SK-N-SH treated with all-trans-retinoic acid at 6 μM for 48 hours (cell line): ENCODE results near the gene PFDN2.
A peak's percentile ranks its signal among the peaks of the same experiment; 100 is the strongest.

Source experiments
- ATAC-seq: fragments of 200-7000 bp; cut with Tn5 transposase; 3 replicates; pipeline ENCODE4 v1.9.1; 2020; ENCODE audit warnings: mild to moderate bottlenecking, moderate library complexity
- ARNTL ChIP-seq: fragments of 450-650 bp; formaldehyde crosslinking; IDR thresholded peaks from 2 replicates; pipeline ENCODE4 v1.5.0; 2020; ENCODE audit warnings: low read depth, mild to moderate bottlenecking, moderate library complexity, borderline replicate concordance
- BACH2 ChIP-seq: fragments of 250-450 bp; sonication (Bioruptor Pico); IDR thresholded peaks from 2 replicates; pipeline ENCODE4 v1.9.0; 2021; ENCODE audit warnings: mild to moderate bottlenecking, borderline replicate concordance
- CSDC2 ChIP-seq: fragments of 250-450 bp; sonication (Bioruptor Pico); IDR thresholded peaks from 2 replicates; pipeline ENCODE4 v1.5.0; 2020; ENCODE audit warnings: mild to moderate bottlenecking, moderate library complexity
- ESRRG ChIP-seq: fragments of 250-450 bp; sonication (Bioruptor Pico); IDR thresholded peaks from 2 replicates; pipeline ENCODE4 v1.6.1; 2021; ENCODE audit warnings: mild to moderate bottlenecking
- GLIS3 ChIP-seq: fragments of 250-450 bp; sonication (Bioruptor Pico); IDR thresholded peaks from 2 replicates; pipeline ENCODE4 v1.5.0; 2020; ENCODE audit warnings: mild to moderate bottlenecking, moderate library complexity
- OSR1 ChIP-seq: fragments of 250-450 bp; sonication (Bioruptor Pico); IDR thresholded peaks from 2 replicates; pipeline ENCODE4 v1.8.0; 2022; ENCODE audit warnings: moderate library complexity, mild to moderate bottlenecking, inconsistent platforms
- PPARA ChIP-seq: fragments of 250-450 bp; sonication (Bioruptor Pico); IDR thresholded peaks from 2 replicates; pipeline ENCODE4 v1.5.0; 2020; ENCODE audit warnings: mild to moderate bottlenecking, borderline replicate concordance
- RARB ChIP-seq: fragments of 250-450 bp; sonication (Bioruptor Pico); IDR thresholded peaks from 2 replicates; pipeline ENCODE4 v1.8.0; 2021; ENCODE audit warnings: mild to moderate bottlenecking, moderate library complexity
- TCF4 ChIP-seq: fragments of 250-450 bp; sonication (Bioruptor Pico); IDR thresholded peaks from 2 replicates; pipeline ENCODE4 v1.8.0; 2021; ENCODE audit warnings: mild to moderate bottlenecking, moderate library complexity, borderline replicate concordance
- TOX ChIP-seq: fragments of 250-450 bp; sonication (Bioruptor Pico); IDR thresholded peaks from 2 replicates; pipeline ENCODE4 v1.8.0; 2021; ENCODE audit warnings: mild to moderate bottlenecking, moderate library complexity, borderline replicate concordance
- ZC3H10 ChIP-seq: fragments of 250-450 bp; sonication (Bioruptor Pico); IDR thresholded peaks from 2 replicates; pipeline ENCODE4 v1.5.1; 2021; ENCODE audit warnings: mild to moderate bottlenecking, moderate library complexity
- ZFP3 ChIP-seq: fragments of 250-450 bp; sonication (Bioruptor Pico); IDR thresholded peaks from 2 replicates; pipeline ENCODE4 v1.5.0; 2020; ENCODE audit warnings: mild to moderate bottlenecking, moderate library complexity
- ZNF70 ChIP-seq: fragments of 450-650 bp; formaldehyde crosslinking; IDR thresholded peaks from 2 replicates; pipeline ENCODE4 v1.5.0; 2020; ENCODE audit warnings: mild to moderate bottlenecking, moderate library complexity
- ZNF8 ChIP-seq: fragments of 450-650 bp; formaldehyde crosslinking; IDR thresholded peaks from 2 replicates; pipeline ENCODE4 v1.5.0; 2020; ENCODE audit warnings: mild to moderate bottlenecking, moderate library complexity
- TF ChIP-seq, protein P1 (sequence below): fragments of 250-450 bp; sonication (Bioruptor Pico); IDR thresholded peaks from 2 replicates; pipeline ENCODE4 v1.5.0; 2020; ENCODE audit warnings: mild to moderate bottlenecking, moderate library complexity
- TF ChIP-seq, protein P2 (sequence below): fragments of 250-450 bp; sonication (Bioruptor Pico); IDR thresholded peaks from 2 replicates; pipeline ENCODE4 v1.8.0; 2020; ENCODE audit warnings: mild to moderate bottlenecking, moderate library complexity, borderline replicate concordance

The PFDN2 gene

DNA sequence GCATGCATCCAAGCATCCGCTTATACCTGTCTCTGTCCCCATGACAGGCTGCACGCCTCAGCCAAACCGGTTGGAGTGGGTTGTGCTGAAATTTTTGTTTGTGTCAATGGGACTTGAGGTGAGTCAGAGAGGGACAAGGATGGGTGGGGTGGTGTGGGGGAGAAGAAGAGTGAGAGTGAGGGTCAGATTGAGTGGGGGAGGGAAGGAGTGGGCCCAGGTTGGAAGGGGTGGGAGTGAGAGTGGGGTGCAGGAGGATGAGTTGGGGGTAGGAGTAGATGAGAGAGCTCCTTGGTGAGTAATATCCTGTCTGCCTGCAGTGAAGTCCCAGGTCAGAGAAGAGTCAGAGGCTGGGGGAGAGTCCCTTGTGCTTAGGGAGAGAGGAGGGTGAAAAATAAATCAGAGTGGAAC lies 25.2 kb downstream of the PFDN2 start:
- TF ChIP-seq, protein P1, sequence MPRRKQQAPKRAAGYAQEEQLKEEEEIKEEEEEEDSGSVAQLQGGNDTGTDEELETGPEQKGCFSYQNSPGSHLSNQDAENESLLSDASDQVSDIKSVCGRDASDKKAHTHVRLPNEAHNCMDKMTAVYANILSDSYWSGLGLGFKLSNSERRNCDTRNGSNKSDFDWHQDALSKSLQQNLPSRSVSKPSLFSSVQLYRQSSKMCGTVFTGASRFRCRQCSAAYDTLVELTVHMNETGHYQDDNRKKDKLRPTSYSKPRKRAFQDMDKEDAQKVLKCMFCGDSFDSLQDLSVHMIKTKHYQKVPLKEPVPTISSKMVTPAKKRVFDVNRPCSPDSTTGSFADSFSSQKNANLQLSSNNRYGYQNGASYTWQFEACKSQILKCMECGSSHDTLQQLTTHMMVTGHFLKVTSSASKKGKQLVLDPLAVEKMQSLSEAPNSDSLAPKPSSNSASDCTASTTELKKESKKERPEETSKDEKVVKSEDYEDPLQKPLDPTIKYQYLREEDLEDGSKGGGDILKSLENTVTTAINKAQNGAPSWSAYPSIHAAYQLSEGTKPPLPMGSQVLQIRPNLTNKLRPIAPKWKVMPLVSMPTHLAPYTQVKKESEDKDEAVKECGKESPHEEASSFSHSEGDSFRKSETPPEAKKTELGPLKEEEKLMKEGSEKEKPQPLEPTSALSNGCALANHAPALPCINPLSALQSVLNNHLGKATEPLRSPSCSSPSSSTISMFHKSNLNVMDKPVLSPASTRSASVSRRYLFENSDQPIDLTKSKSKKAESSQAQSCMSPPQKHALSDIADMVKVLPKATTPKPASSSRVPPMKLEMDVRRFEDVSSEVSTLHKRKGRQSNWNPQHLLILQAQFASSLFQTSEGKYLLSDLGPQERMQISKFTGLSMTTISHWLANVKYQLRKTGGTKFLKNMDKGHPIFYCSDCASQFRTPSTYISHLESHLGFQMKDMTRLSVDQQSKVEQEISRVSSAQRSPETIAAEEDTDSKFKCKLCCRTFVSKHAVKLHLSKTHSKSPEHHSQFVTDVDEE: no peak
- peak; percentile 23; the same call in 1 of the 3 replicates for ATAC-seq

DNA sequence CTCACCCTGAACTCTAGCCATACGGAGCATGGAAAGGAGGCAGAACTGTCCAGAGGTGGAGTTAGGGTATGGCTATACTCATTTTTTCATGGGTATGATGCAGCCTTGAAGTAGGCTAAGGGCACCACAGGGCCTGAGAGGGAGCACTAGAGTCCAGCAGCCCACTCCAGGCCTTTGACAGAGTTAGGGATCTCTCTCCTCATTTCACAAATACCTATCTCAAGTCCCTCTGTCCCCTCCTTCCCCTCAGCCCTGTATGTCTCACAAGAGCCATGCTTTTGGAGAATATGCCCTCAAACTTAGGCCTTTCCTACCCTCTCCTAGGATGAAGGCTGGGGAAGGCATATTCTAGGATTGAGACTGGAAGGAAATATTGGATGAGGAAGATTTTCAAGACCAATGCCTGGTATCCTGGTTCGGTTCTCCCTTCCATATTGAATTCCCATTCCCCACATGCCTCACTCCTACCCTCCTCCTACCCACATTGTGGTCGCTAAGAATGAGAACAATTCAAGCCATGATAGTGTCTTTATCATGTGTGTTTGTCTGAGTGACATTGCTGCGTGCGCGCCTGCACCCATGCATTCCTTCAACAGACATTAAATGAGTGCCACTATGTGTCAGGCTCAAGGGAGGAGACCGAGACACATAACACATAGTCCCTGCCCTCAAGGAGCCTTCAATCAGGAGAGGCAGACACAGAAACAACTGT lies 25.9 kb downstream of the PFDN2 start:
- no peak for TF ChIP-seq RARB (CRISPR knock-in tag)
- no peak for TF ChIP-seq ZFP3
- TF ChIP-seq, protein P1: no peak
- TF ChIP-seq, protein P2, sequence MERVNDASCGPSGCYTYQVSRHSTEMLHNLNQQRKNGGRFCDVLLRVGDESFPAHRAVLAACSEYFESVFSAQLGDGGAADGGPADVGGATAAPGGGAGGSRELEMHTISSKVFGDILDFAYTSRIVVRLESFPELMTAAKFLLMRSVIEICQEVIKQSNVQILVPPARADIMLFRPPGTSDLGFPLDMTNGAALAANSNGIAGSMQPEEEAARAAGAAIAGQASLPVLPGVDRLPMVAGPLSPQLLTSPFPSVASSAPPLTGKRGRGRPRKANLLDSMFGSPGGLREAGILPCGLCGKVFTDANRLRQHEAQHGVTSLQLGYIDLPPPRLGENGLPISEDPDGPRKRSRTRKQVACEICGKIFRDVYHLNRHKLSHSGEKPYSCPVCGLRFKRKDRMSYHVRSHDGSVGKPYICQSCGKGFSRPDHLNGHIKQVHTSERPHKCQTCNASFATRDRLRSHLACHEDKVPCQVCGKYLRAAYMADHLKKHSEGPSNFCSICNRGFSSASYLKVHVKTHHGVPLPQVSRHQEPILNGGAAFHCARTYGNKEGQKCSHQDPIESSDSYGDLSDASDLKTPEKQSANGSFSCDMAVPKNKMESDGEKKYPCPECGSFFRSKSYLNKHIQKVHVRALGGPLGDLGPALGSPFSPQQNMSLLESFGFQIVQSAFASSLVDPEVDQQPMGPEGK (CRISPR knock-in tag): no peak
- no peak for TF ChIP-seq ZNF8 (CRISPR knock-in tag)
- no peak for TF ChIP-seq GLIS3 (CRISPR knock-in tag)
- no peak for TF ChIP-seq PPARA (CRISPR knock-in tag)
- no peak for TF ChIP-seq BACH2 (CRISPR knock-in tag)
- no peak; the same call in 2 of the 3 replicates for ATAC-seq

- no peak for ATAC-seq
- TF ChIP-seq TCF4 (CRISPR knock-in tag) (no peak), RARB (CRISPR knock-in tag) (no peak), CSDC2 (CRISPR knock-in tag) (no peak), OSR1 (CRISPR knock-in tag) (no peak), ESRRG (CRISPR knock-in tag) (no peak), GLIS3 (CRISPR knock-in tag) (no peak), ARNTL (CRISPR knock-in tag) (no peak), ZC3H10 (CRISPR knock-in tag) (no peak), ZNF70 (CRISPR knock-in tag) (no peak), TOX (CRISPR knock-in tag) (no peak)
- TF ChIP-seq, protein P2 (CRISPR knock-in tag): no peak
- TF ChIP-seq, protein P1: no peak
Observed at GRCh38 chr1:161091093-161091492, 26.7 kb downstream of the PFDN2 start.
